GM18517 (cell line): ENCODE results near the gene SCIMP.
A peak's percentile ranks its signal among the peaks of the same experiment; 100 is the strongest.
"Not testable (repeated sequence)": the region's sequence is repeated elsewhere in the genome, so short reads cannot be mapped to it uniquely, and the experiment has no call there.

Experiments
- ATAC-seq: cut with Tn5 transposase; IDR thresholded peaks from one replicate; pipeline ENCODE4 v1.9.1; 2021; ENCODE audit warnings: mild to moderate bottlenecking, moderate library complexity; ENCODE audit not compliant: unreplicated experiment

SCIMP gene

DNA sequence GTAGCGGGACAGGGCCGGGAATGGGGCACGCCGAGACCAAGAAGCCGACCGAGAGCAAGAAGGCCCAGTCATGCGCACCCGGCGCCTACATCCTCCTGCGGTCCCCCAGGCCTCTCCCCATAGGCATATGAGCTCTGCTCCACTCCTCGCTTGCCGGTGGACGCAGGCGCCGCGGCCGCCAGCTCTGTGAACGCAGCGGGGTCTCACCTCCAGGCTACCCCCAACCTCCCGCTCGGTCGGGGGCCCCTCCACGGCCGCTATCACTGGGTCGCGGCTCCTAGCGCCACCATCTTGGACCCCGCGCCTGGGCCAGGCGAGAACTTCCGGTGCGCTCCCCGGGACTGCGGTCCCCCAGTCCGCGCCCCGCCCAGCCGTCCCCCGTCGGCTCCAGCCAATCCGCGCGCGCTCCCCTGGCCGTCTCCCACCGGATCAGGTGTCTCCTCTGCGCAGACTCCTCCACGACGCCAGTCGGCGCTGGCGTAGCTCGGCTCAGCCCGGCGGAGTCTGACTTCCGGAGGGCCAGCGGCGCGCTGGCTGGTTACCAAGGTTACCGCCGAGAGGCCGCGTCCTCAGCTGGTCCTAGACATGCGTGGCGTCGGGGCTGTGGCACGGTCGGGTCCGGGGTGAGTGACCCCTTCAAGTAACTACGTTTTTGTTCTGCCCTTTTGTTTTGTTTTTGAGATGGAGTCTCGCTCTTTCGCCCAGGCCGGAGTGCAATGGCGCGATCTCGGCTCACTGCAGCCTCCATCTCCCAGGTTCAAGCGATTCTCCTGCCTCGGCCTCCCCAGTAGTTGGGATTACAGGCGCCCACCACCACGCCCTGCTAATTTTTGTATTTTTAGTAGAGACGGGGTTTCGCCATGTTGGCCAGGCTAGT, 42.9 kb downstream of the SCIMP start, which contains the start of gene ZNF594:
Gene ZNF594 (minus strand): TSS at position 328 of the 877 bp plus-strand sequence. CDS start 7,612 bp downstream, outside the sequence.
- ATAC-seq = peak; percentile 82

GRCh38 chr17:5184288-5184687, 50.4 kb downstream of the SCIMP start:
- ATAC-seq = no peak

DNA sequence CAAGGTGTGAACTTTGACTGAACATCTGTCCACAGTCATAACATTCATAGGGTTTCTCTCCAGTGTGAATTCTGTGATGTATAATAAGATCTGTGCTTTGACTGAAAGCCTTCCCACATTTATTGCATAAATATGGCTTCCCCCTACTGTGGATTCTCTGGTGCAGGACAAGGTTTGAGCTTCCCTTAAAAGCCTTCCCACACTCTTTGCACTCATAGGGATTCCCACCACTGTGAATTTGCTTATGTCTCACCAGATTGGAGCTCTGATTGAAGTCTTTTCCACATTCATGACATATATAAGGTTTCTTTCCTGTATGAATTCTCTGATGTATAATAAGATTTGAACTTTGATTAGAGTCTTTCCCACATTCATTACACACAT, 51.3 kb downstream of the SCIMP start:
- no peak for ATAC-seq

GRCh38 chr17:5182597-5183409, 51.9 kb downstream of the SCIMP start:
- no peak for ATAC-seq

- no peak for ATAC-seq
Measured at GRCh38 chr17:5181509-5182305, 53.0 kb downstream of the SCIMP start.

- no peak for ATAC-seq
Measured at GRCh38 chr17:5179003-5179402, 55.7 kb downstream of the SCIMP start.

DNA sequence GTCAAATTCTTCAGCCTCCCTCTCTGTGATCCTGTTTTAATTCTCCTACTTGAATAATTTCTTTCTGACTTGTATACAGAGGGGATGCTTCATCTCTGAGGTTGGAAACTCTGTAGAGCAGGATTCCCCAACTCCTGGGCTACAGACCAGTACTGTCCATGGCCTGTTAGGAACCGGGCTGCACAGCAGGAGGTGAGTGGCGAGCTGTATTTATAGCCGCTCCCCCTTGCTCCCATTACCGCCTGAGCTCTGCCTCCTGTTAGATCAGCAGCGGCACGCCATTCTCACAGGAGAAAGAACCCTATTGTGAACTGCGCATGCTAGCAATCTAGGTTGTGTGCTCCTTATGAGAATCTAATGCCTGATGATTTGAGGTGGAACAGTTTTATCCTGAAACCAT, 59.6 kb downstream of the SCIMP start:
- not testable (repeated sequence) for ATAC-seq

DNA sequence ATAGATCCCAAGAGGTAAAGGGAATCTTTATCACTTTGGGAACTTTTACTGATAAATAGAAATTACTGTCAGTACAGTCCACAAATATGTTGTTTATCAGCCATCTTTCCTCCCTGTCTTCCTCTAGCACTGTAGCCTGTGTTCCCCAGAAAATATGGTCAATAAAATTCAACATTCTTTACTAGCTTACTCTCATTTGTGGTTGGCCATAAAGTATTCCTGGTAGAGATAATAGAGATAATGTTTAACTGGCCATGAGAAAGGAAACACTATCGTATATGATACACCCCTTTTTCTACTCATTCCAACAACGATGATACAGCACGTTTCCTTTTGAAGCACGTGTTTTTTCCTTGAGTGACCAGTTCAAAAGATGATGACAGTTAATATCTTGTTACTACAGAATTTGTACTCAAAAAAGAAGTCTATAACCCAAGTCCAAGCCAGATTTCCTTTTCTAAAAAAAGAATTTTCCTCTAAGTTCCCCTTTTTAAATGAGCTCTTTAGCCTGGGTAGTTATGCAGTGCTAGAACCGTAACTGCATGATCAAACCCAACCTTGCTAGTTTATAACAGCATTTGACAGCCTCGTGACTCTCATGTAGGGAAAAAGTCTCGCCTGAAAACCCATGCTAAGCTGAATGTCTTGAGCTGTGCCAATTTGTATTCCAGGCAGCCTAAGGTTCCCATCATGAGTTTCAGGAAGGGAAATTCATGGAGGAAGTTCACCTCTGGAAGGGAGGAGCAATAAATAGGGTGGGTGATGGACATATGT, 68.7 kb downstream of the SCIMP start:
- ATAC-seq = not testable (repeated sequence)

DNA sequence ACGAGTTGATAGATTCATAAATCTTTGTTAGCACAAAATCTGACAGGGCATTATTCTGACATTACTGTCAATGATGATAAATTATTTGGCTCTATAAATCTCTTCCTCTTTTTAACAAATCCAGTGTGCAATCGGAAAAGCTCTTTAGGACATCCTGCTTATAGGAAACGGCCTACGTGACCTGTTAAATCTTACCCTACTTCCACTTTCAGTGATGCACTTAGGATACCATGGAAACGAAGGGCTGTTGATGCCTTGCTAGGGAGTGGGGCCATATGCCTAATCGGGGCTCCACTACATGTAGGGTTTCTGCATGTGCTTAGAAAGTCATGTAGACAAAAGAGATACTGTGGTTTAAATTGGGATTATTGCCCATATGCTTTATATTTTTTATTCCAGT, 70.2 kb downstream of the SCIMP start:
- no peak for ATAC-seq

- ATAC-seq = not testable (repeated sequence)
Measured at GRCh38 chr17:5161793-5162192, 72.9 kb downstream of the SCIMP start.

- ATAC-seq = not testable (repeated sequence)
Measured at GRCh38 chr17:5160702-5161101, 74.0 kb downstream of the SCIMP start.
